HEK293T (cell line): ENCODE data around the gene CASTOR2.
"Not testable (repeated sequence)": the region's sequence is repeated elsewhere in the genome, so short reads cannot be mapped to it uniquely, and the experiment has no call there.

Experiments used
- CTCF ChIA-PET: fragments of 350-600 bp; formaldehyde crosslinking; extraction: SDS; loops from one replicate; lab custom pipeline; 2021; ENCODE audit warnings: antibody characterized with exemption, inconsistent platforms; lab: Yijun Ruan, JAX
- POLR2A ChIA-PET: fragments of 350-600 bp; formaldehyde crosslinking; extraction: SDS; loops from one replicate; lab custom pipeline; 2020; ENCODE audit warnings: antibody characterized with exemption, inconsistent platforms; lab: Yijun Ruan, JAX
- DNase-seq: peaks from one replicate; pipeline ENCODE4 v3.0.0; 2012; ENCODE audit warnings: mixed read lengths; ENCODE audit errors: extremely low spot score
- FOXA1 ChIP-seq: fragments of 450-650 bp; IDR thresholded peaks from 2 replicates; pipeline ENCODE4 v1.6.1; 2016; ENCODE audit warnings: mild to moderate bottlenecking
- FOXK2 ChIP-seq: fragments of 450-650 bp; IDR thresholded peaks from 2 replicates; pipeline ENCODE4 v1.6.1; 2016; ENCODE audit warnings: mild to moderate bottlenecking
- TARDBP ChIP-seq: fragments of 450-650 bp; IDR thresholded peaks from 2 replicates; pipeline ENCODE4 v1.6.1; 2016

The CASTOR2 gene

DNA sequence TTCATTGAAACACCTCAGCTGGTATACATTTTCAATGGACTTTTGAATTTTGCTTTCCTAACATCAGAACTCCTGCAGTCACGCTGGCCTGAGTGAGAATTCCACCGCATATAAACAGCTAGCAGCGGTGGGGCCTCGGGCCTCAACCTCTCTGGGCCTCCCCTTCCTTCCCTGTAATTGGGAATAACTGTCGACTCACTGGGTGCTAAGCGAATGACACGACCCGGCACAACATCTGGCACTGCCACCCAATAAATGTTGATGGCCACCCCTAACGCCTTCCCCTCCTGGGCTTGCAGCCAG, 108.4 kb downstream of the CASTOR2 start:
- TF ChIP-seq TARDBP (no peak), FOXA1 (no peak), FOXK2 (no peak)
- ChIA-PET CTCF (no interaction called here), POLR2A (interaction anchor here (1.3 kb wide), 1 partner anchor 13 kb away, joined by 3 read pairs; no protein-coding TSS in a partner anchor)
- no peak for DNase-seq

DNA sequence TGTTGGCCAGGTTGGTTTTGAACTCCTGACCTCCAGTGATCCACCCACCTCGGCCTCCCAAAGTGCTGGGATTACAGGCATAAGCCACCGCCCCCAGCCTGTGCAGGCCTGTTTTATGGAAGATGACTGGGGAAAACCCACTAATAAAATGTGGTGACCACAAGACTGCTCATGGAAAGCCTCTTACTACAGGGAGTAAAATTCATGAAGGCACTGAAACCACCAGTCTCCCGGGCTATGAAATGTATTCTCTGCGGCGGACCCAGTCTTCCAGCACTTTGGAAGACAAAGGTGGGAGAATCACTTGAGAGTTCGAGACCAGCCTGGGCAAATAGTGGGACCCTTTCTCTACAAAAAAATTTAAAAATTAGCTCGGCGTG, 109.7 kb downstream of the CASTOR2 start:
- DNase-seq, CTCF ChIA-PET, POLR2A ChIA-PET: not testable (repeated sequence)
